Measurements from ENCODE around the gene CFHR5.

- TF ChIP-seq, protein P1, sequence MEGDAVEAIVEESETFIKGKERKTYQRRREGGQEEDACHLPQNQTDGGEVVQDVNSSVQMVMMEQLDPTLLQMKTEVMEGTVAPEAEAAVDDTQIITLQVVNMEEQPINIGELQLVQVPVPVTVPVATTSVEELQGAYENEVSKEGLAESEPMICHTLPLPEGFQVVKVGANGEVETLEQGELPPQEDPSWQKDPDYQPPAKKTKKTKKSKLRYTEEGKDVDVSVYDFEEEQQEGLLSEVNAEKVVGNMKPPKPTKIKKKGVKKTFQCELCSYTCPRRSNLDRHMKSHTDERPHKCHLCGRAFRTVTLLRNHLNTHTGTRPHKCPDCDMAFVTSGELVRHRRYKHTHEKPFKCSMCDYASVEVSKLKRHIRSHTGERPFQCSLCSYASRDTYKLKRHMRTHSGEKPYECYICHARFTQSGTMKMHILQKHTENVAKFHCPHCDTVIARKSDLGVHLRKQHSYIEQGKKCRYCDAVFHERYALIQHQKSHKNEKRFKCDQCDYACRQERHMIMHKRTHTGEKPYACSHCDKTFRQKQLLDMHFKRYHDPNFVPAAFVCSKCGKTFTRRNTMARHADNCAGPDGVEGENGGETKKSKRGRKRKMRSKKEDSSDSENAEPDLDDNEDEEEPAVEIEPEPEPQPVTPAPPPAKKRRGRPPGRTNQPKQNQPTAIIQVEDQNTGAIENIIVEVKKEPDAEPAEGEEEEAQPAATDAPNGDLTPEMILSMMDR (conservative IDR thresholded peaks at IDR 0.05), result no peak
- no peak for TF ChIP-seq ZFX (IDR thresholded peaks at IDR 0.05)
Measured at GRCh38 chr1:197001828-197002227, 24.5 kb downstream of the CFHR5 start.

Measured in C4-2B (cell line).